Frontal cortex (tissue), 4 donors: ENCODE data around the gene NANOGP8. TPM values are rescaled to one million over a fixed set of nuclear protein-coding genes. Genes with fewer than 3 reads are reported as not detected.
"Not testable (repeated sequence)": the region's sequence is repeated elsewhere in the genome, so short reads cannot be mapped to it uniquely, and the experiment has no call there.

Experiments
- DNase-seq, 2 donors: peaks; one replicate each; pipeline ENCODE4 v3.0.0; 2012; ENCODE audit warnings: low spot score in 2 of 2
- FAIRE-seq: peaks from 2 replicates; lab custom pipeline; 2012; peaks lifted over from hg19 to GRCh38; lab: Jason Lieb, UNC
- total RNA-seq: library from RNA; depleted of rRNA; stranded (reverse); fragments of >200 nt; gene quantifications from one replicate; pipeline ENCODE4 v1.2.3, GENCODE V29; 2014
- donor health status: control.
- donor health status: control.
- donor health status: control.

Gene NANOGP8, protein sequence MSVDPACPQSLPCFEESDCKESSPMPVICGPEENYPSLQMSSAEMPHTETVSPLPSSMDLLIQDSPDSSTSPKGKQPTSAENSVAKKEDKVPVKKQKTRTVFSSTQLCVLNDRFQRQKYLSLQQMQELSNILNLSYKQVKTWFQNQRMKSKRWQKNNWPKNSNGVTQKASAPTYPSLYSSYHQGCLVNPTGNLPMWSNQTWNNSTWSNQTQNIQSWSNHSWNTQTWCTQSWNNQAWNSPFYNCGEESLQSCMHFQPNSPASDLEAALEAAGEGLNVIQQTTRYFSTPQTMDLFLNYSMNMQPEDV
- total RNA-seq, result not detected

DNA sequence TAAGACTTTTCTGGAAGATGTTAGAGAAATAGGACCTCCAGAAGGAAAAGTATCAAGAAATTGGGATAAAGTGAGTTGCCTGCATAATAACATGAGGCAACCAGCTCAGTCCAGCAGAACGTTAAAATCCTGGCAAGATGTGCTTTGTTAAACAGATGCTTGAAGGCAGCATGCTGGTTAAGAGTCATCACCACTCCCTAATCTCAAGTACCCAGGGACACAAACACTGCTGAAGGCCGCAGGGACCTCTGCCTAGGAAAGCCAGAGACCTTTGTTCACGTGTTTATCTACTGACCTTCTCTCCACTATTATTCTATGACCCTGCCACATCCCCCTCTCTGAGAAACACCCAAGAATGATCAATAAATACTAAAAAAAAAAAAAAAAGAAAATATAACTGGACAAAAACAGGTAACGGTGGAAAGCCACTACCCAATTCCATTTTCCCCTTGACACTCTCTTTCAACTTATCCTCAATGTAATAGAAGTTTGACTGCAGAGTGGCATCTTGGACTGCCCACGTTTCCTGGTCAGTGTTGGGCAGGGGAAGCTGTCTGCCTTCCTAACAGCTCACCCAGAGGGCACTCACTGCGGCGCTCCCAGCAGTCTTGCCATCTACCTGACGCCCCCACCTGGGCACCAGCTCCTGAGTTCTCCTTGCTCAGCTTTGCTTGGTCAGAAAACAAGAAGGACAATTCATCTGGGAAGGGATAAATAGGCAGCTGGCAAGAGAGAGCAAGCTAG lies at the start of gene NANOGP8:
Gene NANOGP8, minus strand, starts transcription at position 120 of the 744 bp plus-strand sequence. CDS start 185 bp downstream, outside the sequence.
- not testable (repeated sequence) for FAIRE-seq, DNase-seq

DNA sequence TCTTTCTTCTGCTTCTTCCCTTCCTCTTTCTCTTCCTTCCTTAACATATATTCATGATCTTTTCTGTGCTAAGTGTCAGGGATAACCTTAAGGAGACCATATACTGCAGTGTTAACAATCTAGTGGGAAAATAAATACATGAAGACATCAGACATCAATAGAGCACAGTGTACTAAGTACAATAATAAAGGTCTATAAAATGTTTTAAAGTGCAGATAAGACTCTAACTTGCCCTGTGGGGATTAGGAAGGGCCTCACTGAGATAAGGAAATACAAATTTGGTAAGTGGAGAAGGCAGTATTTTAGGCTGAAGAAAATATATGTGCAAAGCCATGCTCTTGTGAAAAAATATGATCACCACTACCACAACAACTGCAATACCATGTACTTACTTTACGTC lies 49.2 kb upstream of the NANOGP8 start:
- FAIRE-seq (no peak), DNase-seq (no peak)

DNA sequence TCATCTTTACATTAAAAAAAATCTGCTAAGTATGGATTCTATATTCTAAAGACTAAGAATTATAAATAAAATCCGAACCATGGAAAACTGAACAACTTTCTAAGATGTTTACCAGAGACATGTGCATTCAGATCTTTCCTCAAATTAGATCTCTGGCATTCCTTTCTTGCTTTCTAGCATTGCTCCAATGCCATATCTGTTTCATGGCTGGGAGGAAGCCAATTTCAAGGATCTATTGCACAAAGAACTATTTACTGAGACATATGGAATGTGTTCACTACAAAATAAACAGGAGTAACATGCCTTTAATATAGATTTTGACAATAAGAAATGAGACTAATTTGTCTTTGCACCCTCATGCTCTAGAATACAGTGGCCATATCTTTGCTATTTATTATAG lies 45.1 kb upstream of the NANOGP8 start:
- no peak for DNase-seq

DNA sequence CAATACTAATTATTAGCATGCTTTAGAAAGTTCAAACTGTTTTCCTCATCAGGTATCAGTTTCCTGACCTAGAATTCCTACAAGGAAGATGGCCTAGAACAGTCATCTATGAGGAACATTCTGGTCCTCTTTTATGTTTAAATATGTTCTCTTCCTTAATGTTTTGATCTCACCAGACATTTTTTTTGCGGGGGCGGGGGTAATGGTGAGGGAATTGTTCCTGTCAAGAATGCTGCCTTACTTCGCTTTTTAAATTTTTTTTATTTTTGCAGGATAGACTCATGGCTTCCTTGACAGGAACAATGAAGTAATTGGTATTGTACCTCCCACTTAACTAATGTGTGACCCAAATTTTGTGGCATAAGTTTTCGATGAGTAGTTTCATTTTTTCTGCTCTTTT lies 44.3 kb upstream of the NANOGP8 start:
- DNase-seq (no peak), FAIRE-seq (no peak)

More for the DNA sequence above, 45.1 kb upstream of the NANOGP8 start:
- FAIRE-seq, result no peak

DNA sequence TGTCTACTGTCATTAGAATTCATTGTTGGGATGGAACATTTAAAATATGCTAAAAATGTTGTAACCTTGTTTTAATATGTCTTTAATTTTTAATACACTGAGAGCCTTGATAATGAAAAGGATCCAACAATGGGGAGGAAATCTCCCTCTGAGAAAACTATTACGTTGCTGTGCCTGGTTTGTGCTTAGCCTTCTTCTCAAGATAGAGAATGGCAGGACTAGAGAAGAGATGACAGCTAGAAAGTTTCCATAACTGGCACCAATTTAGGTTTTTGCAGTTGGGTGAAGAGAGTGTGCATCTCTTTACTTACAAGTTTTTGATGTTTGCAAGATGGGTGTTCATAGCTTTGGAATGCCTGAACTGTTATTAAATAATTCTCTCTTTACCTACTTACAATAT lies 42.6 kb upstream of the NANOGP8 start:
- FAIRE-seq, result no peak

DNA sequence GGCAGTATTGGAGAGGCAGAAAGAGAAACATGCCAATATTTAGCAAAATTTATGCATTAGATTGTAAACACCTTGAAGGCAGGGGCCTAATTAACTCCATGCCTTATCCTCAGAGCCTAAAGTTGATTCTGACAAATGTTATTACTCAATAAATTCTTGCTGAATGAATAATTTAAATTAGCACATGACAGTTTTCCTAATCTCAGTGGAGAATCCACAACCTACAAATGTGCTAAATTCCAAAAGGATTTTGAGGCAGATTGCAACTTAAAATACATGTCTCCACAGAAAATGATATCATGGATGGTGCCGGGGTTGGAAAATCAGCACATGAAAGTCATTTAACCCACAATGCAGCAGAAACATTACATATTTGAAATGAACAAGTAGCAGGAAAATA lies 41.1 kb upstream of the NANOGP8 start:
- DNase-seq, result no peak
- no peak for FAIRE-seq

More for the DNA sequence above, 42.6 kb upstream of the NANOGP8 start:
- DNase-seq, result no peak

DNA sequence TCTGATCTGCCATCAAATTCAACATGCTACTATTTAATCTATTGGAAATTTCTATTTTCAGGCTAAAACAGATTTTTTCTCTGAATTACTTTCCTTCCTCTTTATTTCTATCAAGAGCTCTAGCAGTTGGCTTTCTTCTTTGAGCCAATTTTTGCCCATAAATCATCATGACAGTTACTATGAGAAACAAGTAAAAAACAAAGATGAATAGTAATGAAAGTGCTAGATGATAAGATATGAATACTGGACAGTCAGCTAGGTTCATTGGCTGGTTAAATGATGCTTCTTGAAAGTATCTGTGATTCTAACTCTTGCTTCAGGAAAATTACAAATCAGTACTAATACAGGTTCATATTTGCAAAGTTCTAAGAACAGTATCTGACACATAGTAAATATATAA lies 38.6 kb upstream of the NANOGP8 start:
- DNase-seq (no peak), FAIRE-seq (no peak)

DNA sequence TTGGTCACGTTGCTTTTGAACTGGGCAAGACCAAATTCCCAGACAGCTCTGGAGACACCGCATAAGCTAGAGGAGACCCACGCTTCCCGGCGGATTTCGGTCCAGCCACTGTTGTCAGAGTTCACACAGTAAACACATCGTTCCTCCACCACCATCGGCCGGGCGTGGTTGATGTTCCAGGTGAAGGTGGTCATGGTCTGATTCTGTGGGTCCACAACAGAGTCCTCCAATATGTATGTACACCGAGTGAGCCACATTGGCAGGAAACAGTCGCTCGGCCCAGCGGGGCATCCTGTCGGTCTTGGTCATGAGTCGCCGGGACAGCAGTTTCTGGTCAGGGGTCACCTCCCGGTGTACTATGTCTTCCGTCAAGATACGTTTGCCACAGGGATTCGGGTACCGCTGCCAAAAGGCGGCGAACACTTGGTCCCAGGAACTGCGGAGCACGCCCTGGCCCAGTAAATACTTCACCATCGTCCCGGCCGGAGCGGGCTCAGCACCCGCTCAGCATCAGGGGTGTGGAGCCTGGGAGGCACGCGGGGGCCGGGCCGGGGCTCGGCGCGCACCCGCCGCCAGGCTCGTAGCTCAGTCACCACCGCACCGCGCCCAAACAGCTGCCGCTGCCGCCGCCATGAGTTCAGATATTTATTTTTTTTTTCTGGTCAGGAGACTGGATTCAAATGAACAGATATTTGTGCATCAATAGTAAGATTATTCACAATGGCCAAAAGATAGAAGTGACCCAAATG lies 36.7 kb upstream of the NANOGP8 start:
- no peak for FAIRE-seq
- no peak for DNase-seq

DNA sequence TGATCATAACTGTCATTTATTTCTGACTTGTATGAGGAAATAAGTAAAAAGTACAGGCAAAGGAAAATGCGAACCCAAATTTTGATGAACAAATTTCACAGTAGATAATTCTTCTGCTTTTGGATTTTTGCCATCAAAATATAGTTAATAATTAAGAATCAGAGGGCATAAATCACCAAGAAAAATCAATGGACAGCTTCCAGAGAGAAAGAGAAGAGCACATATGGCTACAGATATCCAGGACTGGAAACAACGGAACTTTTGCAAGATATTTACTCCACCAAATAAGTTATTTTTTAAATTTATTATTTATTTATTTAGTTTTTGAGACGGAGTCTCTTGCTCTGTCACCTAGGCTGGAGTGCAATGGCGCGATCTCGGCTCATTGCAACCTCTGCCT lies 35.1 kb upstream of the NANOGP8 start:
- FAIRE-seq (no peak), DNase-seq (no peak)

DNA sequence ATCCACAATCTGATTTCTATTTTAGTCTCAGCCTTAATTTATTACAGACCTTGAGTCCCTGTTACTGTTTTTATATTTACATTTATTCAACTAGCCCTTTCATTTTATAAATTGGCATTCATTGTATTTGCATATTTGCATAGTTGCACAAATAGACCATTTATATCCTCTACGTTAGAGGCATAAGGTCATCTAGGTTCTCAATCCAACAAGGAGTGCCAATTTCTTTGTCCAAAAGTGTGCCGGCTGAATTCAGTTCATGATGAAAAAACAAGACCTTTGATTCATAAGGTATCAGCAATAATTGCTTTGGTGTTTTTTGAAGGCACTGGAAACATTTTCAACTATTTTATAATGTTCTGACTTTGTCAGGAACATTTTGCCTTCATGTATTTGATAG lies 33.9 kb upstream of the NANOGP8 start:
- FAIRE-seq, result no peak
- no peak for DNase-seq

DNA sequence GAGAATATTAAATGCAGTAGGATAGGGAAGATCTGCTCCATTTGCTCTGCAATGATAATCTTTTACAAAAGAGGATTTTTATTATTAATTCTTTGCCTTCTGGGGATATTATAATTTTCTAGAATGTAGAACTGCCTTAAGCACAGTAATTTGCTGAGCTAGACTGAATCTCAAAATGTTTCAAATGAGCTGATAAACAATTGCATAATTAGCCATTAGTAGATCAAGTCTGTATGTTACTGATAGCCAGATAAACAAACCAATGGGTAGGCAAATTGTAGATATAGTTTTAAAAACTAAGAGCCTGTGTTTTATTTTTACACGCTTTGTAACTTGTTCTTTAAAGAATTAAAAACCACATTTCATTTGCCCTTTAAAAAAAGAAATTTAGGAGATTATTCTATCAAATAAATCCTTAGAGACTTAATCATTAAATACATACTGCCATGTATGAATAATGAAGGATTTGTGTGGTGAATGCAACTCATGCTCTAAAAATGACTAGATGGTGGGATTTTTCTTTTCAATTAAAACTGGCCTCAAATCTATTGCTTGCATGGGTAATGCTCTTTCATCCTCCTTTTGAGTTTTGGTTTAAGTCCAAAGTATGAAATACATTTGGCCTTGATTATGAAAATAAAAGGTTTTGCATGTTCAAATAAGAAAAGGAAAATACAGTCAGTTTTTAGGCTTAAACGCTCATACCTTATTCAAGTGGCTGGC lies 32.6 kb upstream of the NANOGP8 start:
- DNase-seq, result no peak

DNA sequence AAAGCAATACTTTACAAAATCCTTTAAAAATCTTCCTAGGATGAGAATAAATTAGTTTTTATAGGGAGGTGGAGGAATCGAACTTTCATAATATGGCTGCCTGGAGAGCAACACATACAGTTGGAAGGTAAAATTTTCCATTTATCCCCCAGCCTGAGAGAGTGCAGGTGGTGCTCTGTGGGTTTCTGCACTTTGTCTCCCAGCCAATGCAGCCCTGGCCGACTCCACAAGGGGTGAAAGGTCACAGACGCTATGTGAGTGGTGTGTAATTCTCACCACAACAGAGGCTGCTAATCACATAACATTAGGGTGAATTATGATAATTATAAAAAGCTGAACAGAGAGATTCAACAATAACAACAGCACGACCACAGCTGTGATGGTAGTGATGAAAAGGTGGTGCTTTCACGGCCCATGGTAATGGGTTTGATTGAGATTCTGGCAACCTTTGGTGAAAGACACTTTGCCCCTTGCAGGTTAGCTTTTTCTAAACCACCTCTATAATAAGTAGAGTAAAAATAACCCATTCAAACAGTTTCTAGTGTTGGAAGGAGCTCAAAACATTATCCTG lies 30.1 kb upstream of the NANOGP8 start:
- FAIRE-seq (no peak), DNase-seq (no peak)

More for the DNA sequence above, 32.6 kb upstream of the NANOGP8 start:
- FAIRE-seq, result no peak

DNA sequence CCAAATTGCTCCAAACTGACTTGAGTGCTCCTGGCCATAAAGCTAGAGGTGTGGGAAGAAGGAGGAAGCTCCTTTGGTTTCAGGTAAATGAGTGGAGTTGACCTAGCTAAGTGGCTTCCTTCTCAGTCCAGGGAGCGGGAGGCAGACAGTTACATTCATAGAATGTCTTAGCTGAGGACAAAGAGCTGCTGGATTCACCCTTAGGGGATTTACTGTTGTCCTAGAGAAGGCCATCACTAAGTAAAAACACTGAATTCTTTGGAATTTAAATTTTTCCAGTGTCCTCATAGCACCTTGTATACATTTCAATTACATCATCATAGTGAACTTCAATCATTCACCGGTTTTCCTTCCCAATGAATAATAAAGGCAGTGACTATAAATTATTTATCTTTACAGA lies 27.3 kb upstream of the NANOGP8 start:
- no peak for DNase-seq
- no peak for FAIRE-seq

DNA sequence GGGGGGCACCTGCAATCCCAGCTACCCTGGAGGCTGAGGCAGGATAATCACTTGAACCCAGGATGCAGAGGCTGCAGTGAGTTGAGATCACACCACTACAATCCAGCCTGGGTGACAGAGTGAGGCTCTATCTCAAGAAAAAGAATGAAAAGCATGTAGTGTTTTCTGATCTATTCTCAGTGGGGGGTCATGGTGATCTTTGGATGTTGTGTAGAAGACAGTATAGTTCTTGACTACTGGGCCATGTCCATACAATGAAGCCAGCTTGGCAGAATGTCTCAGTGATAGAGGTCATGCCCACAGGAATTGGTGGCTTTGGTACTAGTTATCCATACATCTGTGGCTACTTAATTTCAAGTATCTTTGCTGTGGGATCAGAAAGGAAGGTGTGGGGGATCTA lies 26.8 kb upstream of the NANOGP8 start:
- no peak for DNase-seq
- no peak for FAIRE-seq

DNA sequence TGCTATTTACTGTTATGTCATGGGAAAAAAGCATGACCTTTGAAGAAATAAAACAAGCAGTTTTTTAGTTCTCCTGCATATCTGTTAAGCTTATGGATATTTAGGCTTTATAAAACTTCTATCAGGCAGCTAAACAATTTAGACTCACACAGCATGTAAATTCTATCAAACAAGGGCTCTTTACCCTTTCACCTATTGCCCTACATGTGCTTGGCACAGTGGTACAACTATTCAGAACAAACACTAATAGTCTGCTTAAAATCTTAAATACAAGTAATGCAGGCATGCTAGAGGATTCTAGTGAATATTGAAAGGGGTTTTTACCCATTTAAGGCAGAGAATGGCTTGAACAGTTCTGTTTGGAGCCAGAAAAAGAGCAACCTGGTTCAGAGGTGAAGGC lies 23.4 kb upstream of the NANOGP8 start:
- FAIRE-seq (no peak), DNase-seq (no peak)

DNA sequence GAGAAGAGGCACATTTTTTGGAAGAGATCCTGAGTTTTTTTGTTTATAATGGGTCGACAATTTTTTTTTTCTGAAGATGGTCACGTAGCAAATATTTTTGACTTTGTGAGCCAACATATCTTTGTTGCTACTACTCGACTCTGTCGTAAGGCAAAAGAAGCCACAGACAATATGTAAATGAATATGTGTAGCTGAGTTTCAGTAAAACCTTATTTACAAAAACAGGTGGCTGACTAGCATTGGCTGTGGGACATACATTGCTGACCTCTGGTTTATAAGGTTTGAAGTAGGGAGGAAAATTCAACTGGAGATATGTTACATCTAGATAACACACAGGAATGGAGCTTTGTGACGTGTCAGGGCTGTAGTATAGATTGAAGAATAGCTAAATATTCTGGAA lies 22.5 kb upstream of the NANOGP8 start:
- FAIRE-seq, result no peak
- no peak for DNase-seq

DNA sequence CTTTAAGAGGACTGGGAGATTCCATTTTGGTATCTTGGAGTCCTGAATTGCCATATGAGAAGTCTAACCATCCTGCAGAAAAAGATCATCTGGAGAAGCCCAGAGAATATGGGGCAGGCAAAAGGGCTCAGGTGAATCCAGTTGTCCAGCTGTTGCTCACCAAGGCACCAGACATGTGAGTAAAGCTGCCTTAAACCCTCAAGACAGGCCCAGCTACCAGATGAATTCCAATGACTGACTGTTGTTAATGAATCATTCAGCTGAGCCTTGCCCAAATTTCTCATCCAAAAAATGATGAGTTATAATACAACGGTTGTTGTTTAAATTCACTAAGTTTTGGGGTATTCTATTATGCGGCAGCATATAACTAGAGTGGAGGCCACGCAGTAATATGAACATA lies 22.0 kb upstream of the NANOGP8 start:
- FAIRE-seq (no peak), DNase-seq (no peak)

DNA sequence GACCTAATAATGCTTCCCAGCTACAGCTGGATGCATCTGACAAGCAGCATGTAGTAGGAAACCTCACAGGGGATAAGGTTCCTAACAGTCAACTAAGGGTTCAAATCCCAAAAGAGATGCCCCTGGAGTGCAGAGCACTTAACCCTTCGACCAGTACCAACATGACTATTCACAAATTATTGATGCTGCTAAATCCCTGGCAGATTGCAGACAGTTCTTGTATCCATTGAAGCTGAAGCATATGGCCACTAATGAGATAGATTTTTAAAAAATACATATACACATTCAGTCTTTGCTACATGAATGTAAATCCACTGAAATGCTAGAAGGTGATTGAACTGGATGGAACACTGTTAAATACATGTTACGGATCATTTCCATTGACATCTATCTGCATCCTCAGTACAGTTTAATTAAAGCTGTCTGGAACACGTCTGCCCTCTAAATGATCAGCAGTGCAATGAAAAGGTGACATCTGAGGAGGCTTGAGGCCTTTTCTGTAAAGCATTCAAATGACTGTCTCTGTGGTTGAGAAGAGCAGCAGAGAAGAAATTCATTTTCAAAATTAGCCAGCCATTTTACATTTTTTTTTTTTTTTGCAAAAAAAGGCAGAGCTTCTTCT lies 19.5 kb upstream of the NANOGP8 start:
- no peak for DNase-seq

DNA sequence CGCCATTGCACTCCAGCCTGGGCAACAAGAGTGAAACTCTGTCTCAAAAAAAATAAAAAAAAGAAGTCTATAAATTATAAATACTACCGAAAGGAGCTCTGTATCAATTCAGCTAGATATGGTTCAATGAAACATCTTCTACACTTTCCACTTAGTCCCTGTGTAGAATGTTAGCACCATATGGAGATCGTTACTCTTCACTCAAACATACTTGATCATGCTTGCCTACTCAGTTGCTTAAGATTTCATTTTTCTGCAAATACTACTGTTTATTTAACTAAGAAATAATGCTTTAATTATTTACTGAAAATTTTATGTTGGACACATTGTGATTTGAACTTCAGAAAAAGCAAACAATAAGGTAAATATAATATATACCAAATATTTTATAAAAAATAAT lies 17.1 kb upstream of the NANOGP8 start:
- FAIRE-seq (no peak), DNase-seq (no peak)

More for the DNA sequence above, 19.5 kb upstream of the NANOGP8 start:
- no peak for FAIRE-seq
